GM23338 (cell line): ENCODE results near the gene ZNF507. TPM values are rescaled to one million over a fixed set of nuclear protein-coding genes. Genes with fewer than 3 reads are reported as not detected.
A peak's percentile ranks its signal among the peaks of the same experiment; 100 is the strongest.

ENCODE experiments used
- ATAC-seq: fragments of 200-7000 bp; cut with Tn5 transposase; 3 replicates; pipeline ENCODE4 v1.9.1; 2020
- DNase-seq: peaks from one replicate; pipeline ENCODE4 v3.0.0-alpha.2; 2015; ENCODE audit warnings: low spot score
- H2AFZ ChIP-seq: fragments of 200-600 bp; sonication (generic); 2 replicates; pipeline ENCODE4 v1.8.0; 2016; ENCODE audit warnings: antibody characterized with exemption, mild to moderate bottlenecking, moderate library complexity
- H3F3A ChIP-seq: fragments of 200-600 bp; sonication (generic); replicated peaks from 2 replicates; pipeline ENCODE4 v1.8.0; 2017; ENCODE audit warnings: antibody characterized with exemption, mixed run types, low read depth
- H3K27ac ChIP-seq: fragments of 200-600 bp; sonication (generic); 2 replicates; pipeline ENCODE4 v1.6.1; 2016; ENCODE audit warnings: low read depth
- H3K27me3 ChIP-seq: fragments of 200-600 bp; sonication (generic); 2 replicates; pipeline ENCODE4 v1.8.0; 2016; ENCODE audit warnings: mild to moderate bottlenecking, mixed run types, moderate library complexity; ENCODE audit not compliant: insufficient read depth
- H3K36me3 ChIP-seq: fragments of 200-600 bp; sonication (generic); 2 replicates; pipeline ENCODE4 v1.8.0; 2016; ENCODE audit warnings: mild to moderate bottlenecking; ENCODE audit not compliant: insufficient read depth
- H3K4me1 ChIP-seq: fragments of 200-600 bp; sonication (generic); 2 replicates; pipeline ENCODE4 v1.8.0; 2016; ENCODE audit warnings: mild to moderate bottlenecking, moderate library complexity; ENCODE audit not compliant: insufficient read depth
- H3K4me2 ChIP-seq: fragments of 200-600 bp; sonication (generic); 2 replicates; pipeline ENCODE4 v1.7.1; 2017; ENCODE audit warnings: mixed run types
- H3K4me3 ChIP-seq: fragments of 200-600 bp; sonication (generic); 2 replicates; pipeline ENCODE4 v1.6.1; 2016; ENCODE audit warnings: mixed run types
- H3K79me2 ChIP-seq: fragments of 200-600 bp; sonication (generic); replicated peaks from 2 replicates; pipeline ENCODE4 v1.8.0; 2017; ENCODE audit warnings: mild to moderate bottlenecking; ENCODE audit not compliant: insufficient read depth
- H3K9me2 ChIP-seq: fragments of 200-600 bp; sonication (generic); 2 replicates; pipeline ENCODE4 v1.8.0; 2017; ENCODE audit not compliant: insufficient read depth
- H4K20me1 ChIP-seq: fragments of 200-600 bp; sonication (generic); replicated peaks from 2 replicates; pipeline ENCODE4 v1.8.0; 2017; ENCODE audit warnings: mild to moderate bottlenecking; ENCODE audit not compliant: insufficient read depth
- H3K27ac Mint-ChIP-seq: 2 replicates; pipeline ENCODE4 v1.8.0; 2020; ENCODE audit warnings: inconsistent platforms, mild to moderate bottlenecking, moderate library complexity, mixed read lengths
- H3K27me3 Mint-ChIP-seq: 3 replicates; pipeline ENCODE4 v1.8.0; 2022; ENCODE audit warnings: low read depth, mild to moderate bottlenecking, moderate library complexity, mixed read lengths, inconsistent platforms; ENCODE audit not compliant: insufficient read depth, poor library complexity
- H3K36me3 Mint-ChIP-seq: 3 replicates; pipeline ENCODE4 v1.8.0; 2021; ENCODE audit warnings: low read depth, mild to moderate bottlenecking, inconsistent platforms, moderate library complexity, mixed read lengths
- H3K4me1 Mint-ChIP-seq: 3 replicates; pipeline ENCODE4 v1.8.0; 2020; ENCODE audit warnings: mild to moderate bottlenecking, inconsistent platforms, mixed read lengths
- H3K4me3 Mint-ChIP-seq: 3 replicates; pipeline ENCODE4 v1.8.0; 2021; ENCODE audit warnings: moderate library complexity, mild to moderate bottlenecking, inconsistent platforms, mixed read lengths
- H3K9me3 Mint-ChIP-seq: 3 replicates; pipeline ENCODE4 v1.8.0; 2020; ENCODE audit warnings: moderate library complexity, mild to moderate bottlenecking, inconsistent platforms, mixed read lengths
- CREB1 ChIP-seq: fragments of 250-450 bp; sonication (Bioruptor Pico); IDR thresholded peaks from 2 replicates; pipeline ENCODE4 v1.5.0; 2020; ENCODE audit warnings: low read depth, mild to moderate bottlenecking, moderate library complexity
- EZH2 ChIP-seq: fragments of 200-600 bp; sonication (generic); IDR thresholded peaks from one replicate; pipeline ENCODE4 v1.8.0; 2017; ENCODE audit warnings: antibody characterized with exemption, mild to moderate bottlenecking, low read depth; ENCODE audit not compliant: unreplicated experiment
- EZH2phosphoT487 ChIP-seq: fragments of 200-600 bp; sonication (generic); IDR thresholded peaks from one replicate; pipeline ENCODE4 v1.8.1; 2018; ENCODE audit warnings: antibody characterized with exemption; ENCODE audit not compliant: unreplicated experiment
- JUNB ChIP-seq: IDR thresholded peaks from one replicate; pipeline ENCODE4 v1.6.1; 2016; ENCODE audit warnings: antibody characterized with exemption; ENCODE audit not compliant: unreplicated experiment
- POLR2AphosphoS5 ChIP-seq: IDR thresholded peaks from 2 replicates; pipeline ENCODE4 v1.6.1; 2016; ENCODE audit warnings: antibody characterized with exemption, low read depth
- ZNF114 ChIP-seq: fragments of 250-450 bp; sonication (Bioruptor Pico); IDR thresholded peaks from 2 replicates; pipeline ENCODE4 v1.5.0; 2020; ENCODE audit warnings: mild to moderate bottlenecking, moderate library complexity
- ZNF331 ChIP-seq: fragments of 250-450 bp; sonication (Bioruptor Pico); IDR thresholded peaks from 2 replicates; pipeline ENCODE4 v1.5.0; 2020; ENCODE audit warnings: low read depth, mild to moderate bottlenecking, moderate library complexity
- polyA plus RNA-seq: library from polyadenylated mRNA; unstranded; fragments of >200 nt; fragmentation: Nextera tagmentation; extraction: Ambion mirVana; gene quantifications from 2 replicates; pipeline ENCODE4 v1.2.1, GENCODE V29; 2016
- total RNA-seq: library from RNA; depleted of rRNA; stranded (reverse); fragments of >200 nt; shearing (Covaris generic); gene quantifications from 2 replicates; pipeline ENCODE4 v1.2.3, GENCODE V29; 2014
- TF ChIP-seq, protein P1 (sequence below): IDR thresholded peaks from one replicate; pipeline ENCODE4 v1.6.1; 2018; ENCODE audit warnings: antibody characterized with exemption; ENCODE audit not compliant: unreplicated experiment

Gene ZNF507
- total and polyA plus RNA-seq, 2 experiments from 2014 or later, result 10.4 to 23.4 TPM

GRCh38 chr19:32403291-32403995, 58.0 kb downstream of the ZNF507 start:
- ATAC-seq, result no peak

DNA sequence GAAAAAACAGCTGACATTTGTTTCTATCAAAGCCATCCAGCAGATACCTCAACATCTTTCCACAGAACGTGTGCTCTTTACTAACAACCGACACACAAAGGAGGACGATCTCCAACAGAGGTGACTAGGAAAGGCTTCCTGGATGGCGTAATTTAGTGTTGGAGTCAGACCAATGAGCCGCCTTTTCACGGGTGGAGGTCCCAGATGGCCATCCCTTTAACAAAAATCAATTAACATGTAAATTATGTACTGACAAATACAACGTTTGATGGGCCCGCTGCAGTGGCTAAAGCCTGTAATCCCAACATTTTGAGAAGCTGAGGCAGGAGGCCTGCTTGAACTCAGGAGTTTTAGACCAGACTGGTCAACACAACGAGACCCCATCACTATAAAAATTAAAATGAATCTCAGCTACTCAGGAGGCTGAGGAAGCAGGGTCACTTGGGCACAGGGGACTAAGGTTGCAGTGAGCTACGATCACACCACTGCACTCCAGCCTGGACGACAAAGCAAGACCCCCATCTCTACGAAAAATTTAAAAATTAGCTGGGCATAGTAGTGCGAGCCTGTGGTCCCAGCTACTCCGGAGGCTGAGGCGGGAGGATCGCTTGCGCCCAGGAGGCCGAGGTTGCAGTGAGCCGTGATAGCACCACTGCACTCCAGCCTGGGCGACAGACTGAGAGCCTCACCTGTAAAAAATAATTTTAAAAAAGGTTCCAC, 59.0 kb downstream of the ZNF507 start:
- Mint-ChIP-seq H3K36me3 (peaks cover 21% of the 10 kb centered on the region), H3K9me3 (no peaks in the 10 kb centered on the region; the same call in 2 of the 3 replicates), H3K27ac (peak overlapping the region; percentile 95), H3K4me1 (peaks cover 32% of the 10 kb centered on the region), H3K27me3 (peaks cover 8% of the 10 kb centered on the region), H3K4me3 (peak overlapping the region; percentile 89)
- peak overlapping the region; percentile 59; the same call in 1 of the 2 replicates for H2AFZ ChIP-seq
- H3K27me3 ChIP-seq, result no peaks in the 10 kb centered on the region
- ATAC-seq (peak; percentile 5), DNase-seq (peak; percentile 57)
- H3K9me2 ChIP-seq, result no peaks in the 10 kb centered on the region
- peak overlapping the region; percentile 99 for H3K4me2 ChIP-seq
- H4K20me1 ChIP-seq, result 0 out of 2 replicates have a peak, but pooled peaks cover 4% of the 10 kb centered on the region
- peak overlapping the region; percentile 91 for H3K4me3 ChIP-seq
- H3K27ac ChIP-seq, result peak overlapping the region; percentile 98
- peaks cover 10% of the 10 kb centered on the region for H3F3A ChIP-seq
- TF ChIP-seq POLR2AphosphoS5, result peak; percentile 48
- TF ChIP-seq, protein P1, sequence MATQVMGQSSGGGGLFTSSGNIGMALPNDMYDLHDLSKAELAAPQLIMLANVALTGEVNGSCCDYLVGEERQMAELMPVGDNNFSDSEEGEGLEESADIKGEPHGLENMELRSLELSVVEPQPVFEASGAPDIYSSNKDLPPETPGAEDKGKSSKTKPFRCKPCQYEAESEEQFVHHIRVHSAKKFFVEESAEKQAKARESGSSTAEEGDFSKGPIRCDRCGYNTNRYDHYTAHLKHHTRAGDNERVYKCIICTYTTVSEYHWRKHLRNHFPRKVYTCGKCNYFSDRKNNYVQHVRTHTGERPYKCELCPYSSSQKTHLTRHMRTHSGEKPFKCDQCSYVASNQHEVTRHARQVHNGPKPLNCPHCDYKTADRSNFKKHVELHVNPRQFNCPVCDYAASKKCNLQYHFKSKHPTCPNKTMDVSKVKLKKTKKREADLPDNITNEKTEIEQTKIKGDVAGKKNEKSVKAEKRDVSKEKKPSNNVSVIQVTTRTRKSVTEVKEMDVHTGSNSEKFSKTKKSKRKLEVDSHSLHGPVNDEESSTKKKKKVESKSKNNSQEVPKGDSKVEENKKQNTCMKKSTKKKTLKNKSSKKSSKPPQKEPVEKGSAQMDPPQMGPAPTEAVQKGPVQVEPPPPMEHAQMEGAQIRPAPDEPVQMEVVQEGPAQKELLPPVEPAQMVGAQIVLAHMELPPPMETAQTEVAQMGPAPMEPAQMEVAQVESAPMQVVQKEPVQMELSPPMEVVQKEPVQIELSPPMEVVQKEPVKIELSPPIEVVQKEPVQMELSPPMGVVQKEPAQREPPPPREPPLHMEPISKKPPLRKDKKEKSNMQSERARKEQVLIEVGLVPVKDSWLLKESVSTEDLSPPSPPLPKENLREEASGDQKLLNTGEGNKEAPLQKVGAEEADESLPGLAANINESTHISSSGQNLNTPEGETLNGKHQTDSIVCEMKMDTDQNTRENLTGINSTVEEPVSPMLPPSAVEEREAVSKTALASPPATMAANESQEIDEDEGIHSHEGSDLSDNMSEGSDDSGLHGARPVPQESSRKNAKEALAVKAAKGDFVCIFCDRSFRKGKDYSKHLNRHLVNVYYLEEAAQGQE, result no peak
- peaks cover 30% of the 10 kb centered on the region for H3K79me2 ChIP-seq
- H3K36me3 ChIP-seq, result peaks cover 14% of the 10 kb centered on the region; the same call in 1 of the 2 replicates
- peaks cover 22% of the 10 kb centered on the region for H3K4me1 ChIP-seq

More at GRCh38 chr19:32403291-32403995, 58.0 kb downstream of the ZNF507 start:
- peaks cover 5% of the 10 kb centered on the region; the same call in 1 of the 2 replicates for H3K36me3 ChIP-seq
- H2AFZ ChIP-seq, result no peak overlapping the region
- peaks cover 23% of the 10 kb centered on the region for H3K79me2 ChIP-seq
- H3K4me3 ChIP-seq, result peak overlapping the region; percentile 91
- Mint-ChIP-seq H3K4me3 (peak overlapping the region; percentile 89), H3K27me3 (peaks cover 8% of the 10 kb centered on the region), H3K36me3 (peaks cover 12% of the 10 kb centered on the region), H3K4me1 (peaks cover 32% of the 10 kb centered on the region), H3K27ac (0 out of 2 replicates have a peak overlapping the region, but pooled peaks have one; percentile 95), H3K9me3 (no peaks in the 10 kb centered on the region; the same call in 2 of the 3 replicates)
- peak overlapping the region; percentile 98 for H3K27ac ChIP-seq
- H3F3A ChIP-seq, result peaks cover 10% of the 10 kb centered on the region
- H3K27me3 ChIP-seq, result no peaks in the 10 kb centered on the region
- H3K4me1 ChIP-seq, result peaks cover 22% of the 10 kb centered on the region
- no peaks in the 10 kb centered on the region for H4K20me1 ChIP-seq
- DNase-seq, result no peak
- H3K4me2 ChIP-seq, result peak overlapping the region; percentile 99
- no peak for TF ChIP-seq EZH2phosphoT487
- TF ChIP-seq CREB1 (CRISPR knock-in tag), result no peak
- no peak for TF ChIP-seq POLR2AphosphoS5
- no peak for TF ChIP-seq JUNB
- TF ChIP-seq EZH2, result no peak
- TF ChIP-seq ZNF114, result no peak
- TF ChIP-seq ZNF331 (CRISPR knock-in tag), result no peak
- H3K9me2 ChIP-seq, result no peaks in the 10 kb centered on the region
